GM12878 (cell line): ENCODE results near the gene CTNNA2. TPM values are rescaled to one million over a fixed set of nuclear protein-coding genes. Genes with fewer than 3 reads are reported as not detected.

Experiments used
- ATAC-seq: fragments of 200-7000 bp; cut with Tn5 transposase; 3 replicates; pipeline ENCODE4 v1.9.1; 2020; ENCODE audit warnings: mild to moderate bottlenecking, moderate library complexity
- BruUV-seq: library from RNA; stranded (reverse); fragments of 400-500 nt; replicated peaks from 2 replicates; lab custom pipeline; 2021; lab: Mats Ljungman, UMichigan
- CTCF ChIA-PET: fragments of 300-600 bp; sonication (Branson Sonifier 250); formaldehyde crosslinking; extraction: SDS; loops from one replicate; lab custom pipeline; 2021; ENCODE audit warnings: inconsistent platforms; lab: Yijun Ruan, JAX
- POLR2A ChIA-PET: fragments of 350-600 bp; formaldehyde crosslinking; extraction: SDS; loops from one replicate; lab custom pipeline; 2021; ENCODE audit warnings: inconsistent platforms; lab: Charles Lee
- RAD21 ChIA-PET: fragments of 300-600 bp; sonication (Branson Sonifier 250); formaldehyde crosslinking; loops from one replicate; lab custom pipeline; 2023; ENCODE audit warnings: antibody characterized with exemption; ENCODE audit not compliant: unreplicated experiment; lab: Charles Lee
- SMC1A ChIA-PET: fragments of 300-600 bp; sonication (Branson Sonifier 250); formaldehyde crosslinking; loops from one replicate; lab custom pipeline; 2023; ENCODE audit not compliant: unreplicated experiment, uncharacterized antibody; lab: Charles Lee
- DNase-seq: peaks from one replicate; pipeline ENCODE4 v3.0.0-alpha.2; 2011; ENCODE audit warnings: low read depth, low spot score
- FAIRE-seq: peaks from 3 replicates; lab custom pipeline; 2011; peaks lifted over from hg19 to GRCh38; lab: Jason Lieb, UNC
- H2AFZ ChIP-seq: 2 replicates; pipeline ENCODE4 v1.6.0; 2011; ENCODE audit warnings: low read depth, low read length, control low read depth; ENCODE audit not compliant: control insufficient read depth
- H3K27ac ChIP-seq: 2 replicates; pipeline ENCODE4 v1.5.1; 2011; ENCODE audit warnings: control low read depth; ENCODE audit not compliant: control insufficient read depth, insufficient read depth
- H3K27me3 ChIP-seq, 2 experiments: replicated peaks in 1 of 2; 2 replicates each; pipeline versions ENCODE4 v1.6.0 to v1.6.1; 2011; ENCODE audit warnings: low read length in 1 of 2; ENCODE audit not compliant: control insufficient read depth in 2 of 2, insufficient read depth in 2 of 2
- H3K36me3 ChIP-seq, 2 experiments: 2 replicates each; pipeline ENCODE4 v1.5.1; 2011; ENCODE audit warnings: low read length in 1 of 2; ENCODE audit not compliant: control insufficient read depth in 2 of 2, insufficient read depth in 2 of 2
- H3K4me1 ChIP-seq: 2 replicates; pipeline ENCODE4 v1.6.1; 2011; ENCODE audit warnings: mild to moderate bottlenecking, low read length, moderate library complexity, mixed read lengths; ENCODE audit not compliant: control insufficient read depth, insufficient read depth
- H3K4me2 ChIP-seq: 2 replicates; pipeline ENCODE4 v1.6.0; 2011; ENCODE audit warnings: control low read depth; ENCODE audit not compliant: control insufficient read depth, insufficient read depth
- H3K4me3 ChIP-seq: fragments of 200-600 bp; sonication (generic); 2 replicates; pipeline ENCODE4 v1.5.1; 2016
- H3K79me2 ChIP-seq: 2 replicates; pipeline ENCODE4 v1.6.0; 2011; ENCODE audit warnings: low read length; ENCODE audit not compliant: control insufficient read depth, insufficient read depth
- H3K9ac ChIP-seq: 2 replicates; pipeline ENCODE4 v1.8.0; 2011; ENCODE audit warnings: low read length, control low read depth, mixed read lengths; ENCODE audit not compliant: control insufficient read depth, insufficient read depth
- H3K9me3 ChIP-seq: replicated peaks from 3 replicates; pipeline ENCODE4 v1.5.1; 2011; ENCODE audit warnings: mild to moderate bottlenecking, low read length; ENCODE audit not compliant: control insufficient read depth, insufficient read depth
- H4K20me1 ChIP-seq: 2 replicates; pipeline ENCODE4 v1.6.0; 2011; ENCODE audit not compliant: control insufficient read depth, insufficient read depth
- DPF2 ChIP-seq: fragments of 450-650 bp; IDR thresholded peaks from 2 replicates; pipeline ENCODE4 v1.6.1; 2017; ENCODE audit warnings: mild to moderate bottlenecking
- NR2C1 ChIP-seq: fragments of 450-650 bp; IDR thresholded peaks from 2 replicates; pipeline ENCODE4 v1.6.1; 2017; ENCODE audit warnings: antibody characterized with exemption, mild to moderate bottlenecking, moderate library complexity
- POLR2A ChIP-seq: IDR thresholded peaks from 2 replicates; pipeline ENCODE4 v1.6.1; 2011; ENCODE audit warnings: low read depth, mild to moderate bottlenecking, low read length
- SMAD1 ChIP-seq: fragments of 450-650 bp; IDR thresholded peaks from 2 replicates; pipeline ENCODE4 v1.6.1; 2018; ENCODE audit warnings: mild to moderate bottlenecking, low read depth; ENCODE audit not compliant: partially characterized antibody
- SREBF2 ChIP-seq: IDR thresholded peaks from 2 replicates; pipeline ENCODE4 v1.6.1; 2012; ENCODE audit warnings: mild to moderate bottlenecking, low read length
- SUZ12 ChIP-seq: fragments of 200-600 bp; sonication (generic); IDR thresholded peaks from one replicate; pipeline ENCODE4 v1.6.1; 2018; ENCODE audit warnings: antibody characterized with exemption, mild to moderate bottlenecking; ENCODE audit not compliant: unreplicated experiment
- WGBS: methylation state at CpG from one replicate; pipeline ENCODE4 v1.1.6; 2016; ENCODE audit warnings: low lambda C conversion rate; ENCODE audit not compliant: insufficient replicate concordance, insufficient coverage; ENCODE audit errors: missing lambda C conversion rate; 5-methylcytosine and 5-hydroxymethylcytosine counted together
- in situ Hi-C: fragments of 300-500 bp; cut with MboI; formaldehyde crosslinking; loops from 9 replicates; pipeline ENCODE4 v1.14.3; 2018; ENCODE audit warnings: mixed read lengths
- intact Hi-C: fragments of 100-400 bp; cut with micrococcal nuclease; formaldehyde crosslinking; loops from one replicate; pipeline ENCODE4 v1.14.2; 2022; ENCODE audit not compliant: unreplicated experiment
- polyA plus RNA-seq, 11 experiments: library from polyadenylated mRNA; depleted of rRNA in 4 of 11; unstranded in 6 of 11; stranded (reverse) in 5 of 11; fragments of >200 nt; fragmentation: Nextera tagmentation in 4 of 11; fragmentation: Illumina TruSeq in 1 of 11; extraction: Ambion mirVana in 4 of 11; extraction: Trizol in 1 of 11; gene quantifications; 1 replicate in 1 of 11; 2 replicates in 10 of 11; pipeline versions ENCODE4 v1.2.1 to v1.2.3, GENCODE V29; 2011 to 2016; ENCODE audit warnings: inconsistent platforms in 2 of 11, missing spikeins in 2 of 11, low read depth in 1 of 11
- total RNA-seq, 4 experiments: library from RNA; depleted of rRNA in 3 of 4; stranded (reverse); fragments of >200 nt in 3 of 4; fragmentation: Illumina TruSeq in 1 of 4; extraction: Trizol in 1 of 4; gene quantifications; 2 replicates each; pipeline versions ENCODE4 v1.2.1 to v1.2.3, GENCODE V29; 2013 to 2021
- TF ChIP-seq, protein P1 (sequence below): fragments of 450-650 bp; IDR thresholded peaks from 2 replicates; pipeline ENCODE4 v1.6.1; 2017; ENCODE audit warnings: antibody characterized with exemption, mild to moderate bottlenecking, moderate library complexity

CTNNA2 gene
- total and polyA plus RNA-seq, 10 of the 15 experiments (the other 5 are each of a cell fraction or from before 2014, with no cell fraction given) = 2.4 to 36.2 (median 6.6) TPM

DNA sequence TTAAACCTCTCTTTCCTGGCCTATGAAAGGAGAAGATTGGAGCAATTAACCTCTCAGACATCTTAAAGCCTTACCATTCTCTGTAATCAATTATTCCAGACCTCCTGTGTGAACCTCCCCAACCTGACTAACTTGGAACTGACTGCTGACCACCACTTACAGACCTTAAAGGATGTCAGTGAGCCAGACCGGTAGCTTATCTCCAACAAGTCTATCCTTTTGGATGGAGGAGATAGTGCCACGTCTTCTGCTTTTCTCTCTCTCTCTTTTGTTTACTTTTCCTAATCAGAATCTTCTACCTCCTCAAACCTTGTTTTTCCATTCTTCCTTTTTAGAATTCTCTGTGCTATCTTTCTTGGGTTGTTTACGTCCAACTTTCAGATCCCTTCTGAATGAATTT lies 734.5 kb downstream of the CTNNA2 start (continued):
- TF ChIP-seq, protein P1, sequence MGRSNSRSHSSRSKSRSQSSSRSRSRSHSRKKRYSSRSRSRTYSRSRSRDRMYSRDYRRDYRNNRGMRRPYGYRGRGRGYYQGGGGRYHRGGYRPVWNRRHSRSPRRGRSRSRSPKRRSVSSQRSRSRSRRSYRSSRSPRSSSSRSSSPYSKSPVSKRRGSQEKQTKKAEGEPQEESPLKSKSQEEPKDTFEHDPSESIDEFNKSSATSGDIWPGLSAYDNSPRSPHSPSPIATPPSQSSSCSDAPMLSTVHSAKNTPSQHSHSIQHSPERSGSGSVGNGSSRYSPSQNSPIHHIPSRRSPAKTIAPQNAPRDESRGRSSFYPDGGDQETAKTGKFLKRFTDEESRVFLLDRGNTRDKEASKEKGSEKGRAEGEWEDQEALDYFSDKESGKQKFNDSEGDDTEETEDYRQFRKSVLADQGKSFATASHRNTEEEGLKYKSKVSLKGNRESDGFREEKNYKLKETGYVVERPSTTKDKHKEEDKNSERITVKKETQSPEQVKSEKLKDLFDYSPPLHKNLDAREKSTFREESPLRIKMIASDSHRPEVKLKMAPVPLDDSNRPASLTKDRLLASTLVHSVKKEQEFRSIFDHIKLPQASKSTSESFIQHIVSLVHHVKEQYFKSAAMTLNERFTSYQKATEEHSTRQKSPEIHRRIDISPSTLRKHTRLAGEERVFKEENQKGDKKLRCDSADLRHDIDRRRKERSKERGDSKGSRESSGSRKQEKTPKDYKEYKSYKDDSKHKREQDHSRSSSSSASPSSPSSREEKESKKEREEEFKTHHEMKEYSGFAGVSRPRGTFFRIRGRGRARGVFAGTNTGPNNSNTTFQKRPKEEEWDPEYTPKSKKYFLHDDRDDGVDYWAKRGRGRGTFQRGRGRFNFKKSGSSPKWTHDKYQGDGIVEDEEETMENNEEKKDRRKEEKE = no peak
- TF ChIP-seq SREBF2 = no peak
- no peak for TF ChIP-seq DPF2
- TF ChIP-seq POLR2A = no peak
- TF ChIP-seq, all 136 proteins: peak for 0

DNA sequence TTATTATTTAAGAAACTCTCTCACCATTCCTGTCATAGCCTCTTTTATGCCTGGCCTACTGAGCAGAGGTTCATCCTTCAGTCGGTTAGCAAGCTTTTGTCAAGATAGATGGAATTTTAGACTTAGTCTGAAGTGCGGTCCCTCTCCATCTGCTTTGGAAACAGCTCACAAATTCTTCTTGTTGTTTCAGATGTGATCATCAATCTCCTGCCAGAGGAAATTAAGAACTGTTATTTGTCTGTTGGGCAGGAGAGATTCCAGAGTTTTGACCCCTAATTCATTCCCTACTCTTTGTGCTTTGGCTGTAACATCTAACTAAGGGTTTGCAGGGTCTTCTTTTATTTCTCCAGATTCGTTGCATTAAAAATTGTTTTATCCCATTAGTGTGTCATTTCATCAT lies 735.3 kb downstream of the CTNNA2 start:
- Histone ChIP-seq H2AFZ (no peak overlapping the region), H3K4me2 (no peak overlapping the region), H3K79me2 (no peaks in the 10 kb centered on the region), H3K4me1 (no peaks in the 10 kb centered on the region), H3K27me3 (no peaks in the 10 kb centered on the region), H4K20me1 (no peaks in the 10 kb centered on the region), H3K4me3 (no peak overlapping the region), H3K9me3 (no peaks in the 10 kb centered on the region), H3K27ac (no peak overlapping the region), H3K9ac (no peak overlapping the region), H3K36me3 (no peaks in the 10 kb centered on the region)
- intact Hi-C loops = no loop called here
- no peak for ATAC-seq
- WGBS = 48% methylated on average over 3 of the region's 3 CpGs
- BruUV-seq = no TSS peak
- CTCF ChIA-PET = interaction anchor here (4.0 kb wide), 1 partner anchor 10 kb away, joined by 31 read pairs; no protein-coding TSS in a partner anchor
- in situ Hi-C loops = no loop called here
- TF ChIP-seq SUZ12 (no peak), SMAD1 (no peak), NR2C1 (no peak)
- no peak for FAIRE-seq
- no peak for DNase-seq
- POLR2A ChIA-PET = no interaction called here
- RAD21 ChIA-PET = no interaction called here
- SMC1A ChIA-PET = interaction anchor here (0.5 to 1.8 kb wide), 2 partner anchors 9 to 336 kb away, joined by 3 to 7 read pairs; no protein-coding TSS in a partner anchor
